HepG2 (cell line): ENCODE measurements around the gene TMEM87A. TPM values are rescaled to one million over a fixed set of nuclear protein-coding genes. Genes with fewer than 3 reads are reported as not detected.
A peak's percentile ranks its signal among the peaks of the same experiment; 100 is the strongest.

Experiments used
- ARID5B ChIP-seq: IDR thresholded peaks from 2 replicates; pipeline ENCODE4 v1.4.0; 2020; ENCODE audit warnings: mild to moderate bottlenecking, missing genetic modification reagents
- ATF7 ChIP-seq, 2 experiments: fragments of 450-650 bp in 1 of 2; sonication (generic) in 1 of 2; formaldehyde crosslinking in 1 of 2; IDR thresholded peaks; 2 replicates each; pipeline versions ENCODE4 v1.4.0 to v1.6.1; 2016 to 2020; ENCODE audit warnings: antibody characterized with exemption in 1 of 2, mild to moderate bottlenecking in 1 of 2, missing genetic modification reagents in 1 of 2
- E2F5 ChIP-seq: sonication (generic); formaldehyde crosslinking; conservative IDR thresholded peaks from 2 replicates; pipeline ENCODE4 v1.4.0; 2020; ENCODE audit warnings: missing genetic modification reagents
- HDAC2 ChIP-seq: sonication (generic); formaldehyde crosslinking; IDR thresholded peaks from 2 replicates; pipeline ENCODE4 v1.4.0; 2020; ENCODE audit warnings: missing genetic modification reagents
- MAFF ChIP-seq: IDR thresholded peaks from 2 replicates; pipeline ENCODE4 v1.6.1; 2011; ENCODE audit warnings: low read depth, low read length, improper control_type of control experiment
- ONECUT2 ChIP-seq: sonication (generic); formaldehyde crosslinking; IDR thresholded peaks from 2 replicates; pipeline ENCODE4 v1.4.0; 2020; ENCODE audit warnings: missing genetic modification reagents
- PLRG1 ChIP-seq: fragments of 450-650 bp; conservative IDR thresholded peaks from 2 replicates; pipeline ENCODE4 v1.6.1; 2016
- RELA ChIP-seq: sonication (generic); formaldehyde crosslinking; IDR thresholded peaks from 2 replicates; pipeline ENCODE4 v1.4.0; 2020; ENCODE audit warnings: missing genetic modification reagents
- RORA ChIP-seq: sonication (generic); formaldehyde crosslinking; IDR thresholded peaks from 2 replicates; pipeline ENCODE4 v1.5.0; 2020; ENCODE audit warnings: mild to moderate bottlenecking, missing genetic modification reagents, moderate library complexity
- RXRB ChIP-seq: IDR thresholded peaks from 2 replicates; pipeline ENCODE4 v1.6.1; 2016; ENCODE audit warnings: borderline replicate concordance, missing genetic modification reagents, missing compliant biosample characterization
- YEATS4 ChIP-seq: sonication (generic); formaldehyde crosslinking; IDR thresholded peaks from 2 replicates; pipeline ENCODE4 v1.4.0; 2020; ENCODE audit warnings: missing genetic modification reagents, borderline replicate concordance
- ZBTB14 ChIP-seq: sonication (generic); formaldehyde crosslinking; IDR thresholded peaks from 2 replicates; pipeline ENCODE4 v1.4.0; 2020; ENCODE audit warnings: missing genetic modification reagents
- ZBTB38 ChIP-seq: sonication (generic); formaldehyde crosslinking; IDR thresholded peaks from 2 replicates; pipeline ENCODE4 v1.5.1; 2020; ENCODE audit warnings: mild to moderate bottlenecking, missing genetic modification reagents
- ZBTB43 ChIP-seq: sonication (generic); formaldehyde crosslinking; conservative IDR thresholded peaks from 2 replicates; pipeline ENCODE4 v1.4.0; 2020; ENCODE audit warnings: missing genetic modification reagents
- ZKSCAN8 ChIP-seq: IDR thresholded peaks from 2 replicates; pipeline ENCODE4 v1.6.1; 2016; ENCODE audit warnings: borderline replicate concordance, missing genetic modification reagents, missing compliant biosample characterization
- ZNF280D ChIP-seq: sonication (generic); formaldehyde crosslinking; IDR thresholded peaks from 2 replicates; pipeline ENCODE4 v1.5.1; 2020; ENCODE audit warnings: mild to moderate bottlenecking, missing genetic modification reagents
- ZNF441 ChIP-seq: sonication (generic); formaldehyde crosslinking; IDR thresholded peaks from 2 replicates; pipeline ENCODE4 v1.7.0; 2021; ENCODE audit warnings: missing genetic modification reagents, borderline replicate concordance
- ZNF720 ChIP-seq: sonication (generic); formaldehyde crosslinking; IDR thresholded peaks from 2 replicates; pipeline ENCODE4 v1.4.0; 2020; ENCODE audit warnings: missing genetic modification reagents
- polyA plus RNA-seq, 8 experiments: library from polyadenylated mRNA; depleted of rRNA in 3 of 8; stranded (reverse) in 7 of 8; unstranded in 1 of 8; fragments of >200 nt; fragmentation: Illumina TruSeq in 4 of 8; extraction: Trizol in 4 of 8; gene quantifications; 2 replicates each; pipeline versions ENCODE4 v1.2.1 to v1.2.3, GENCODE V29; 2011 to 2016; ENCODE audit warnings: low read depth in 4 of 8, missing spikeins in 1 of 8, mixed read lengths in 1 of 8; ENCODE audit not compliant: insufficient read depth in 1 of 8
- total RNA-seq, 5 experiments: library from RNA; depleted of rRNA; stranded (reverse); fragments of >200 nt; fragmentation: Illumina TruSeq; extraction: Trizol; gene quantifications; 2 replicates each; pipeline ENCODE4 v1.2.3, GENCODE V29; 2016; ENCODE audit warnings: low read depth in 1 of 5

Gene TMEM87A
- total and polyA plus RNA-seq, 2 of the 13 experiments (the other 11 are each of a cell fraction or from before 2014, with no cell fraction given) = 20.2 to 42.8 TPM

- no peak for TF ChIP-seq ZNF280D (CRISPR knock-in tag)
- no peak for TF ChIP-seq PLRG1
- peak; percentile 93 for TF ChIP-seq YEATS4 (CRISPR knock-in tag)
- peak; percentile 19; the same call in 1 of the 2 replicates for TF ChIP-seq RXRB (CRISPR knock-in tag)
- TF ChIP-seq ZBTB38 (CRISPR knock-in tag) = no peak
- TF ChIP-seq HDAC2 (CRISPR knock-in tag) = no peak; the same call in none of the 2 replicates
- peak; percentile 70 for TF ChIP-seq ARID5B (CRISPR knock-in tag)
- TF ChIP-seq E2F5 (CRISPR knock-in tag) = 0 out of 2 replicates have a peak, but pooled peaks have one; percentile 18
- TF ChIP-seq ZBTB43 (CRISPR knock-in tag) = no peak; the same call in 1 of the 2 replicates
- TF ChIP-seq RELA (CRISPR knock-in tag) = no peak
- TF ChIP-seq ZNF441 (CRISPR knock-in tag) = peak; percentile 77
- TF ChIP-seq ZKSCAN8 (CRISPR knock-in tag) = peak; percentile 69; the same call in 1 of the 2 replicates
- TF ChIP-seq ATF7 (IDR thresholded peaks at IDR 0.05) = no peak
- TF ChIP-seq ATF7 (CRISPR knock-in tag; IDR thresholded peaks at IDR 0.05) = no peak
- TF ChIP-seq ZBTB14 (CRISPR knock-in tag) = no peak
- no peak for TF ChIP-seq ZNF720 (CRISPR knock-in tag)
- no peak for TF ChIP-seq ONECUT2 (CRISPR knock-in tag)
- TF ChIP-seq MAFF = peak; percentile 15; the same call in 1 of the 2 replicates
- TF ChIP-seq RORA (CRISPR knock-in tag) = 0 out of 2 replicates have a peak, but pooled peaks have one; percentile 9
These were observed at the start of gene TMEM87A, which contains the start of gene GANC (continued) for GRCh38 chr15:42272939-42273899.
